Hepatocyte (in vitro differentiated cells): ENCODE data around the gene BABAM1. TPM values are rescaled to one million over a fixed set of nuclear protein-coding genes. Genes with fewer than 3 reads are reported as not detected.

Experiments
- DNase-seq: peaks from one replicate; pipeline ENCODE4 v3.0.0-alpha.2; 2016; ENCODE audit warnings: low spot score
- H2AFZ ChIP-seq: fragments of 200-600 bp; sonication (generic); 2 replicates; pipeline ENCODE4 v1.6.0; 2016; ENCODE audit warnings: antibody characterized with exemption, mild to moderate bottlenecking
- H3K27ac ChIP-seq: fragments of 200-600 bp; sonication (generic); 2 replicates; pipeline ENCODE4 v1.5.1; 2016; ENCODE audit warnings: mild to moderate bottlenecking
- H3K27me3 ChIP-seq: fragments of 200-600 bp; sonication (generic); 2 replicates; pipeline ENCODE4 v1.6.1; 2016
- H3K36me3 ChIP-seq: fragments of 200-600 bp; sonication (generic); replicated peaks from 2 replicates; pipeline ENCODE4 v1.5.1; 2016; ENCODE audit warnings: low read depth; ENCODE audit not compliant: insufficient read depth
- H3K4me1 ChIP-seq: fragments of 200-600 bp; sonication (generic); 2 replicates; pipeline ENCODE4 v1.5.1; 2016; ENCODE audit warnings: mild to moderate bottlenecking, moderate library complexity; ENCODE audit not compliant: insufficient read depth
- H3K4me2 ChIP-seq: fragments of 200-600 bp; sonication (generic); 2 replicates; pipeline ENCODE4 v1.6.0; 2016
- H3K4me3 ChIP-seq: fragments of 200-600 bp; sonication (generic); 2 replicates; pipeline ENCODE4 v1.5.1; 2016; ENCODE audit warnings: mild to moderate bottlenecking
- H3K79me2 ChIP-seq: fragments of 200-600 bp; sonication (generic); 2 replicates; pipeline ENCODE4 v1.6.0; 2017; ENCODE audit warnings: mild to moderate bottlenecking
- H3K9me2 ChIP-seq: fragments of 200-600 bp; sonication (generic); replicated peaks from 2 replicates; pipeline ENCODE4 v1.6.0; 2017; ENCODE audit warnings: mild to moderate bottlenecking; ENCODE audit not compliant: insufficient read depth
- H3K9me3 ChIP-seq: fragments of 200-600 bp; sonication (generic); 2 replicates; pipeline ENCODE4 v1.5.1; 2016; ENCODE audit warnings: low read depth, mild to moderate bottlenecking
- H4K20me1 ChIP-seq: fragments of 200-600 bp; sonication (generic); 2 replicates; pipeline ENCODE4 v1.6.0; 2016; ENCODE audit warnings: mild to moderate bottlenecking; ENCODE audit not compliant: insufficient read depth, poor library complexity, severe bottlenecking
- CTCF ChIP-seq: fragments of 200-600 bp; sonication (generic); IDR thresholded peaks from 2 replicates; pipeline ENCODE4 v1.5.1; 2016; ENCODE audit warnings: antibody characterized with exemption, mild to moderate bottlenecking; ENCODE audit not compliant: poor library complexity
- EZH2 ChIP-seq: fragments of 200-600 bp; sonication (generic); IDR thresholded peaks from 2 replicates; pipeline ENCODE4 v1.6.1; 2016; ENCODE audit warnings: antibody characterized with exemption, mild to moderate bottlenecking, borderline replicate concordance
- EZH2phosphoT487 ChIP-seq: fragments of 200-600 bp; sonication (generic); IDR thresholded peaks from one replicate; pipeline ENCODE4 v1.6.1; 2018; ENCODE audit warnings: antibody characterized with exemption, mild to moderate bottlenecking, low read depth, moderate library complexity; ENCODE audit not compliant: unreplicated experiment, severe bottlenecking
- WGBS: methylation state at CpG from one replicate; pipeline ENCODE4 v1.1.6; 2016; ENCODE audit warnings: low lambda C conversion rate; ENCODE audit errors: missing lambda C conversion rate; 5-methylcytosine and 5-hydroxymethylcytosine counted together
- polyA plus RNA-seq: library from polyadenylated mRNA; unstranded; fragments of >200 nt; fragmentation: Nextera tagmentation; extraction: Ambion mirVana; gene quantifications from 2 replicates; pipeline ENCODE4 v1.2.1, GENCODE V29; 2016
- total RNA-seq: library from RNA; depleted of rRNA; stranded (reverse); fragments of >200 nt; gene quantifications from 2 replicates; pipeline ENCODE4 v1.2.3, GENCODE V29; 2014

BABAM1 gene
- total and polyA plus RNA-seq, 2 experiments from 2014 or later = 63.8 to 94.1 TPM

- peak; percentile 94 for DNase-seq
- H3K4me1 ChIP-seq = peaks cover 9% of the 10 kb centered on the region
- H3K9me3 ChIP-seq = no peaks in the 10 kb centered on the region
- peak; percentile 87 for TF ChIP-seq CTCF
- TF ChIP-seq EZH2 = no peak
- peak overlapping the region; percentile 93 for H3K4me2 ChIP-seq
- H2AFZ ChIP-seq = peak overlapping the region; percentile 84
- no peaks in the 10 kb centered on the region for H3K9me2 ChIP-seq
- H4K20me1 ChIP-seq = no peaks in the 10 kb centered on the region
- H3K4me3 ChIP-seq = no peak overlapping the region
- WGBS = 7% methylated on average over 38 of the region's 45 CpGs
- H3K27ac ChIP-seq = no peak overlapping the region
- no peaks in the 10 kb centered on the region for H3K36me3 ChIP-seq
- H3K27me3 ChIP-seq = peaks cover 7% of the 10 kb centered on the region
- no peaks in the 10 kb centered on the region for H3K79me2 ChIP-seq
Measured at GRCh38 chr19:17282488-17283125, 15.4 kb downstream of the BABAM1 start.

GRCh38 chr19:17283504-17283996 is 16.3 kb downstream of the BABAM1 start:
- H3K27ac ChIP-seq = no peak overlapping the region
- H3K9me2 ChIP-seq = no peaks in the 10 kb centered on the region
- no peak overlapping the region for H3K4me2 ChIP-seq
- H3K36me3 ChIP-seq = no peaks in the 10 kb centered on the region
- H3K27me3 ChIP-seq = peaks cover 7% of the 10 kb centered on the region
- no peak overlapping the region for H2AFZ ChIP-seq
- DNase-seq = no peak
- no peaks in the 10 kb centered on the region for H3K9me3 ChIP-seq
- H3K4me1 ChIP-seq = peaks cover 9% of the 10 kb centered on the region
- H3K79me2 ChIP-seq = no peaks in the 10 kb centered on the region
- no peak overlapping the region for H3K4me3 ChIP-seq
- WGBS = 90% methylated on average over 7 of the region's 7 CpGs
- H4K20me1 ChIP-seq = no peaks in the 10 kb centered on the region
- TF ChIP-seq CTCF (no peak), EZH2phosphoT487 (no peak), EZH2 (no peak)

GRCh38 chr19:17285415-17286135 is 18.3 kb downstream of the BABAM1 start:
- DNase-seq = no peak
- Histone ChIP-seq H3K4me1 (peaks cover 12% of the 10 kb centered on the region), H3K79me2 (no peaks in the 10 kb centered on the region), H3K36me3 (no peaks in the 10 kb centered on the region), H2AFZ (no peak overlapping the region), H4K20me1 (no peaks in the 10 kb centered on the region), H3K27me3 (peaks cover 7% of the 10 kb centered on the region), H3K27ac (no peak overlapping the region), H3K4me2 (no peak overlapping the region), H3K9me3 (no peaks in the 10 kb centered on the region), H3K9me2 (no peaks in the 10 kb centered on the region), H3K4me3 (no peak overlapping the region)
- WGBS = 90% methylated on average over 18 of the region's 18 CpGs
- no peak for TF ChIP-seq EZH2phosphoT487
- no peak for TF ChIP-seq EZH2
- no peak for TF ChIP-seq CTCF
